Caco-2 (cell line): ENCODE results near the gene ENOX1. TPM values are rescaled to one million over a fixed set of nuclear protein-coding genes. Genes with fewer than 3 reads are reported as not detected.
"Not testable (repeated sequence)": the region's sequence is repeated elsewhere in the genome, so short reads cannot be mapped to it uniquely, and the experiment has no call there.

Experiments
- BruUV-seq: library from RNA; stranded (reverse); fragments of 400-500 nt; replicated peaks from 2 replicates; lab custom pipeline; 2021; lab: Mats Ljungman, UMichigan
- CTCF ChIA-PET: fragments of 300-600 bp; sonication (Branson Sonifier 250); formaldehyde crosslinking; loops from one replicate; lab custom pipeline; 2022; ENCODE audit warnings: antibody characterized with exemption; lab: Charles Lee
- POLR2A ChIA-PET: fragments of 300-600 bp; sonication (Branson Sonifier 250); formaldehyde crosslinking; loops from one replicate; lab custom pipeline; 2022; ENCODE audit warnings: antibody characterized with exemption; lab: Charles Lee
- DNase-seq, 2 experiments: peaks; one replicate each; pipeline versions ENCODE4 v3.0.0 to v3.0.0-alpha.2; 2020 to 2022
- H3K27me3 ChIP-seq: replicated peaks from 2 replicates; pipeline ENCODE4 v1.6.0; 2011; ENCODE audit warnings: low read length; ENCODE audit not compliant: control insufficient read depth, insufficient read depth
- H3K36me3 ChIP-seq: 2 replicates; pipeline ENCODE4 v1.5.1; 2011; ENCODE audit warnings: low read length; ENCODE audit not compliant: control insufficient read depth, insufficient read depth
- H3K4me1 ChIP-seq: fragments of 250-450 bp; sonication (Bioruptor Pico); 2 replicates; pipeline ENCODE4 v1.5.1; 2020; ENCODE audit warnings: mild to moderate bottlenecking
- H3K4me3 ChIP-seq: 2 replicates; pipeline ENCODE4 v1.5.1; 2011; ENCODE audit warnings: low read depth, mild to moderate bottlenecking, control low read depth, low read length
- H3K9me3 ChIP-seq: fragments of 250-450 bp; sonication (Bioruptor Pico); 2 replicates; pipeline ENCODE4 v1.5.1; 2020; ENCODE audit warnings: mild to moderate bottlenecking, moderate library complexity
- H3K27ac Mint-ChIP-seq: one replicate; pipeline ENCODE4 v1.8.0; 2022; ENCODE audit warnings: mixed read lengths; ENCODE audit not compliant: unreplicated experiment
- H3K27me3 Mint-ChIP-seq: one replicate; pipeline ENCODE4 v1.8.0; 2022; ENCODE audit warnings: mixed read lengths; ENCODE audit not compliant: insufficient read depth, unreplicated experiment
- H3K36me3 Mint-ChIP-seq: one replicate; pipeline ENCODE4 v1.8.0; 2022; ENCODE audit warnings: mild to moderate bottlenecking, mixed read lengths; ENCODE audit not compliant: insufficient read depth, unreplicated experiment
- H3K4me1 Mint-ChIP-seq: one replicate; pipeline ENCODE4 v1.8.0; 2022; ENCODE audit warnings: low read depth, mixed read lengths; ENCODE audit not compliant: unreplicated experiment
- H3K4me3 Mint-ChIP-seq: one replicate; pipeline ENCODE4 v1.8.0; 2022; ENCODE audit warnings: mild to moderate bottlenecking, moderate library complexity, mixed read lengths; ENCODE audit not compliant: unreplicated experiment
- H3K9me3 Mint-ChIP-seq: one replicate; pipeline ENCODE4 v1.8.0; 2022; ENCODE audit warnings: mixed read lengths; ENCODE audit not compliant: unreplicated experiment
- CTCF ChIP-seq, 2 experiments: fragments of 200-600 bp in 1 of 2; IDR thresholded peaks; 1 replicate in 1 of 2; 2 replicates in 1 of 2; pipeline versions ENCODE4 v1.5.1 to v1.8.0; 2011 to 2022; ENCODE audit warnings: antibody characterized with exemption in 1 of 2, control low read depth in 1 of 2, inconsistent platforms in 1 of 2, low read depth in 1 of 2, low read length in 1 of 2, mild to moderate bottlenecking in 1 of 2, moderate library complexity in 1 of 2; ENCODE audit not compliant: insufficient read depth in 1 of 2, severe bottlenecking in 1 of 2, unreplicated experiment in 1 of 2
- intact Hi-C: fragments of 100-400 bp; cut with micrococcal nuclease; formaldehyde crosslinking; loops from one replicate; pipeline ENCODE4 v1.10.0; 2022; ENCODE audit not compliant: unreplicated experiment
- total RNA-seq: library from RNA; stranded (reverse); gene quantifications from 2 replicates; pipeline ENCODE4 v1.2.3, GENCODE V29; 2022

The ENOX1 gene
- total RNA-seq, 1 experiment from 2014 or later, result 9.1 TPM

DNA sequence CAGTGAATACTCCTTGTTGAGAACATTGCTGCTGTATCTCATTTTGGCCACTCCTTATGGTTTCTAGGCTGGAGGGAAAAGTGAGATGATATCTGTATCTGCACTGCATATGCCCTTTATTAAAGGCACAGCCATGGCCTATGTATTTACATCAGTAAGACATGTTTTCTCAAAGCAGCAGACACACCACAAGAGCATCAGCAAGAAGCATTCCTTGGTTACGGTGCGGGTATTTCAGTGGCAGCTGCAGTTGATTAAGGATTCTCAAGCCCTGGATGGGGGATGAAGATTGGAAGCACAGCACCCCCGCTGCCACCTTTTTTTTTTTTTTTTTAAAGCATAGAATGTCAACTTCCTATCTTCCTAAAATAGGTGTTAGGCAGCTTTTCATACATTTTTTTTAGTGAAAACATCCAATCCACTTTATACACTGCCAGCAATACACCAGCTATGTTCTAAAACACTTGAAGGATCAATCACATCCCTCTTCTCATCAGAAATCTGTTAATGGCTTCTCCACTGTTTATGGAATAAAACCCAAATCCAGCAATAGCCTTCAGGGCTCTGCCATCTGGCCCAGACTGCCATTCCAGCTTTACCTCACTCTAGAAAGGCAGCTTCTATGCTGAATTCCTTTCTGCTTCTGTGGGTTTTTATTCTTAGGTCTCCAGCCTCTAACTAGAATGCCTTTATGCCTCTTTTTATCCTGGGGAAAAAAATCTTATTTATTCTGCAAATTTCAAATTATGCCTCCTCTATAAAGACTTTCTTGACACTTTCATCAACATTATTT, 432.4 kb downstream of the ENOX1 start:
- Histone ChIP-seq H3K27me3 (no peaks in the 10 kb centered on the region), H3K9me3 (no peaks in the 10 kb centered on the region), H3K36me3 (no peaks in the 10 kb centered on the region), H3K4me3 (no peak overlapping the region), H3K4me1 (no peaks in the 10 kb centered on the region)
- no peaks in the 10 kb centered on the region for H3K36me3 Mint-ChIP-seq
- no peaks in the 10 kb centered on the region for H3K4me1 Mint-ChIP-seq
- no peak overlapping the region for H3K4me3 Mint-ChIP-seq
- intact Hi-C loops, result no loop called here
- POLR2A ChIA-PET, result no interaction called here
- H3K9me3 Mint-ChIP-seq, result no peaks in the 10 kb centered on the region
- TF ChIP-seq CTCF (IDR thresholded peaks at IDR 0.05; ENCODE audit: insufficient read depth in 1 of 2, low read depth in 1 of 2, low read length in 1 of 2, severe bottlenecking in 1 of 2, unreplicated experiment in 1 of 2), result no peak
- BruUV-seq, result no TSS peak
- H3K27me3 Mint-ChIP-seq, result no peaks in the 10 kb centered on the region
- no peak for DNase-seq
- CTCF ChIA-PET, result no interaction called here
- no peak overlapping the region for H3K27ac Mint-ChIP-seq

GRCh38 chr13:43353631-43354030, 433.1 kb downstream of the ENOX1 start:
- CTCF ChIA-PET, result no interaction called here
- Mint-ChIP-seq H3K9me3 (no peaks in the 10 kb centered on the region), H3K36me3 (no peaks in the 10 kb centered on the region), H3K27ac (no peak overlapping the region), H3K4me3 (no peak overlapping the region), H3K4me1 (no peaks in the 10 kb centered on the region), H3K27me3 (no peaks in the 10 kb centered on the region)
- POLR2A ChIA-PET, result no interaction called here
- Histone ChIP-seq H3K4me1 (no peaks in the 10 kb centered on the region), H3K4me3 (no peak overlapping the region), H3K36me3 (no peaks in the 10 kb centered on the region), H3K9me3 (no peaks in the 10 kb centered on the region), H3K27me3 (no peaks in the 10 kb centered on the region)
- TF ChIP-seq CTCF (IDR thresholded peaks at IDR 0.05; ENCODE audit: insufficient read depth in 1 of 2, low read depth in 1 of 2, low read length in 1 of 2, severe bottlenecking in 1 of 2, unreplicated experiment in 1 of 2), result no peak
- intact Hi-C loops, result no loop called here
- BruUV-seq, result no TSS peak
- no peak for DNase-seq

GRCh38 chr13:43351612-43352011, 435.2 kb downstream of the ENOX1 start:
- H3K4me3 Mint-ChIP-seq, H3K9me3 ChIP-seq, H3K36me3 Mint-ChIP-seq, intact Hi-C loops, H3K36me3 ChIP-seq, BruUV-seq, H3K4me1 Mint-ChIP-seq, H3K4me1 ChIP-seq, POLR2A ChIA-PET, H3K27ac Mint-ChIP-seq, H3K4me3 ChIP-seq, H3K27me3 ChIP-seq, DNase-seq, CTCF ChIA-PET, H3K27me3 Mint-ChIP-seq, H3K9me3 Mint-ChIP-seq: not testable (repeated sequence)
